ENCODE data around the gene MRPS2. TPM values are rescaled to one million over a fixed set of nuclear protein-coding genes. Genes with fewer than 3 reads are reported as not detected.

Gene MRPS2
- total and polyA plus RNA-seq, 9 of the 15 experiments (the other 6 are each of a cell fraction or from before 2014, with no cell fraction given): 8.0 to 167 (median 81.3) TPM

DNA sequence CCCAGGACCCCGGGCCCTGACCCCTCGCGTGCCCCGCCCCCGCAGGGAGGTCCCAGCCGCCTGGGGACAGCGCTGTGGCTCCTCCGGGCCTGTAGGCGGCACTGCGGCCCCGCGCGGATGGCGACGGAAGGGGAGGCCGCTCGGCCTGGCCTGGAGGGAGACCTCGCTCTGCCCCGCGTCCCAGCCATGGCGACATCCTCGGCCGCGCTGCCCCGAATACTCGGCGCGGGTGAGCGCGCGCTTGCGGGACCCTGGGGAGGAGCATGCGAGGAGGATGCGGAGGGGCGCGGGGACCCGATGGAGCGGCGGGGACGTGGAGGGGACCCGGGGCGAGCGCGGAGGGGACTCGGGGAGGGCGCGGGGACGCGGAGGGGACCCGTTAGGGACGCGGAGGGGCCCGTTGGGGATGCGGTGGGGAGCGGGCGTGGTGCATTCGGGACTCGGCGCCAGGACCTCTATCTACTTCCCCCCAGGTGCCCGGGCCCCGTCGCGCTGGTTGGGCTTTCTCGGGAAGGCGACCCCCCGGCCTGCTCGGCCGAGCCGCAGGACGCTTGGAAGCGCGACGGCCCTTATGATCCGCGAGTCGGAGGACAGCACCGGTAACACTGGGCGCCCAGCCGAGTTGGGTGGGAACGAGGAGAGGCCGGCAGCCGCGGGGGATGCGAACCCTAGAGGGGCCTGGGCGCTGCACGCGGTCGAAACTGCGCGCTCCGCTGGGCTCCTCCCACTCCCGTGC lies at the start of gene MRPS2 (continued):
- TF ChIP-seq, protein P1, sequence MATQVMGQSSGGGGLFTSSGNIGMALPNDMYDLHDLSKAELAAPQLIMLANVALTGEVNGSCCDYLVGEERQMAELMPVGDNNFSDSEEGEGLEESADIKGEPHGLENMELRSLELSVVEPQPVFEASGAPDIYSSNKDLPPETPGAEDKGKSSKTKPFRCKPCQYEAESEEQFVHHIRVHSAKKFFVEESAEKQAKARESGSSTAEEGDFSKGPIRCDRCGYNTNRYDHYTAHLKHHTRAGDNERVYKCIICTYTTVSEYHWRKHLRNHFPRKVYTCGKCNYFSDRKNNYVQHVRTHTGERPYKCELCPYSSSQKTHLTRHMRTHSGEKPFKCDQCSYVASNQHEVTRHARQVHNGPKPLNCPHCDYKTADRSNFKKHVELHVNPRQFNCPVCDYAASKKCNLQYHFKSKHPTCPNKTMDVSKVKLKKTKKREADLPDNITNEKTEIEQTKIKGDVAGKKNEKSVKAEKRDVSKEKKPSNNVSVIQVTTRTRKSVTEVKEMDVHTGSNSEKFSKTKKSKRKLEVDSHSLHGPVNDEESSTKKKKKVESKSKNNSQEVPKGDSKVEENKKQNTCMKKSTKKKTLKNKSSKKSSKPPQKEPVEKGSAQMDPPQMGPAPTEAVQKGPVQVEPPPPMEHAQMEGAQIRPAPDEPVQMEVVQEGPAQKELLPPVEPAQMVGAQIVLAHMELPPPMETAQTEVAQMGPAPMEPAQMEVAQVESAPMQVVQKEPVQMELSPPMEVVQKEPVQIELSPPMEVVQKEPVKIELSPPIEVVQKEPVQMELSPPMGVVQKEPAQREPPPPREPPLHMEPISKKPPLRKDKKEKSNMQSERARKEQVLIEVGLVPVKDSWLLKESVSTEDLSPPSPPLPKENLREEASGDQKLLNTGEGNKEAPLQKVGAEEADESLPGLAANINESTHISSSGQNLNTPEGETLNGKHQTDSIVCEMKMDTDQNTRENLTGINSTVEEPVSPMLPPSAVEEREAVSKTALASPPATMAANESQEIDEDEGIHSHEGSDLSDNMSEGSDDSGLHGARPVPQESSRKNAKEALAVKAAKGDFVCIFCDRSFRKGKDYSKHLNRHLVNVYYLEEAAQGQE (IDR thresholded peaks at IDR 0.05; ENCODE audit: borderline replicate concordance): peak; percentile 33; the same call in 1 of the 2 replicates
- TF ChIP-seq, protein P1 (CRISPR knock-in tag; IDR thresholded peaks at IDR 0.05; ENCODE audit: low read depth): no peak
- TF ChIP-seq, protein P2, sequence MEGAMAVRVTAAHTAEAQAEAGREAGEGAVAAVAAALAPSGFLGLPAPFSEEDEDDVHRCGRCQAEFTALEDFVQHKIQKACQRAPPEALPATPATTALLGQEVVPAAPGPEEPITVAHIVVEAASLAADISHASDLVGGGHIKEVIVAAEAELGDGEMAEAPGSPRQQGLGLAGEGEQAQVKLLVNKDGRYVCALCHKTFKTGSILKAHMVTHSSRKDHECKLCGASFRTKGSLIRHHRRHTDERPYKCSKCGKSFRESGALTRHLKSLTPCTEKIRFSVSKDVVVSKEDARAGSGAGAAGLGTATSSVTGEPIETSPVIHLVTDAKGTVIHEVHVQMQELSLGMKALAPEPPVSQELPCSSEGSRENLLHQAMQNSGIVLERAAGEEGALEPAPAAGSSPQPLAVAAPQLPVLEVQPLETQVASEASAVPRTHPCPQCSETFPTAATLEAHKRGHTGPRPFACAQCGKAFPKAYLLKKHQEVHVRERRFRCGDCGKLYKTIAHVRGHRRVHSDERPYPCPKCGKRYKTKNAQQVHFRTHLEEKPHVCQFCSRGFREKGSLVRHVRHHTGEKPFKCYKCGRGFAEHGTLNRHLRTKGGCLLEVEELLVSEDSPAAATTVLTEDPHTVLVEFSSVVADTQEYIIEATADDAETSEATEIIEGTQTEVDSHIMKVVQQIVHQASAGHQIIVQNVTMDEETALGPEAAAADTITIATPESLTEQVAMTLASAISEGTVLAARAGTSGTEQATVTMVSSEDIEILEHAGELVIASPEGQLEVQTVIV (CRISPR knock-in tag; IDR thresholded peaks at IDR 0.05; ENCODE audit: borderline replicate concordance): no peak
- TF ChIP-seq TGIF2 (CRISPR knock-in tag; IDR thresholded peaks at IDR 0.05): 0 out of 2 replicates have a peak, but pooled peaks have one; percentile 24
- peak; percentile 88 for TF ChIP-seq POLR2A (conservative IDR thresholded peaks at IDR 0.05)
- 0 out of 2 replicates have a peak, but pooled peaks have one; percentile 57 for TF ChIP-seq NFRKB (IDR thresholded peaks at IDR 0.05; ENCODE audit: low read depth)
- peak; percentile 11; the same call in 1 of the 2 replicates for TF ChIP-seq LCOR (CRISPR knock-in tag; IDR thresholded peaks at IDR 0.05)
- no peak for TF ChIP-seq HNRNPUL1 (IDR thresholded peaks at IDR 0.05; ENCODE audit: low read length)
- no peak for TF ChIP-seq TEAD2 (tag; IDR thresholded peaks at IDR 0.05)
- TF ChIP-seq, protein P3, sequence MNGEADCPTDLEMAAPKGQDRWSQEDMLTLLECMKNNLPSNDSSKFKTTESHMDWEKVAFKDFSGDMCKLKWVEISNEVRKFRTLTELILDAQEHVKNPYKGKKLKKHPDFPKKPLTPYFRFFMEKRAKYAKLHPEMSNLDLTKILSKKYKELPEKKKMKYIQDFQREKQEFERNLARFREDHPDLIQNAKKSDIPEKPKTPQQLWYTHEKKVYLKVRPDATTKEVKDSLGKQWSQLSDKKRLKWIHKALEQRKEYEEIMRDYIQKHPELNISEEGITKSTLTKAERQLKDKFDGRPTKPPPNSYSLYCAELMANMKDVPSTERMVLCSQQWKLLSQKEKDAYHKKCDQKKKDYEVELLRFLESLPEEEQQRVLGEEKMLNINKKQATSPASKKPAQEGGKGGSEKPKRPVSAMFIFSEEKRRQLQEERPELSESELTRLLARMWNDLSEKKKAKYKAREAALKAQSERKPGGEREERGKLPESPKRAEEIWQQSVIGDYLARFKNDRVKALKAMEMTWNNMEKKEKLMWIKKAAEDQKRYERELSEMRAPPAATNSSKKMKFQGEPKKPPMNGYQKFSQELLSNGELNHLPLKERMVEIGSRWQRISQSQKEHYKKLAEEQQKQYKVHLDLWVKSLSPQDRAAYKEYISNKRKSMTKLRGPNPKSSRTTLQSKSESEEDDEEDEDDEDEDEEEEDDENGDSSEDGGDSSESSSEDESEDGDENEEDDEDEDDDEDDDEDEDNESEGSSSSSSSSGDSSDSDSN (IDR thresholded peaks at IDR 0.05; ENCODE audit: borderline replicate concordance in 1 of 2, low read depth in 2 of 2, low read length in 2 of 2): peak; percentile 35 to 54; a peak in 1 of 4 replicates
- no peak for TF ChIP-seq GTF2A2 (tag; IDR thresholded peaks at IDR 0.05)
- TF ChIP-seq ZNF311 (CRISPR knock-in tag; IDR thresholded peaks at IDR 0.05): no peak
